GM10266 (cell line): ENCODE measurements around the gene MSRB3.

ENCODE experiments used
- DNase-seq: peaks from one replicate; pipeline ENCODE4 v3.0.0; 2012; ENCODE audit errors: extremely low spot score
- CTCF ChIP-seq: IDR thresholded peaks from 2 replicates; pipeline ENCODE4 v1.5.1; 2012; ENCODE audit warnings: mild to moderate bottlenecking, low read depth; ENCODE audit not compliant: control insufficient read depth, insufficient read depth; ENCODE audit errors: missing control alignments

MSRB3 gene

GRCh38 chr12:65278576-65279368 lies at the start of gene MSRB3:
Gene MSRB3 (plus strand): TSS chr12:65278683. CDS start chr12:65308580, 29,897 bp downstream.
- TF ChIP-seq CTCF = no peak
- peak; percentile 84 for DNase-seq

GRCh38 chr12:65229441-65229840 lies 49.0 kb upstream of the MSRB3 start:
- TF ChIP-seq CTCF = no peak
- no peak for DNase-seq

- peak; percentile 8 for DNase-seq
- TF ChIP-seq CTCF = peak; percentile 36
Observed at GRCh38 chr12:65232476-65233077, 45.9 kb upstream of the MSRB3 start.

GRCh38 chr12:65237153-65237552 lies 41.3 kb upstream of the MSRB3 start:
- TF ChIP-seq CTCF = no peak

GRCh38 chr12:65238609-65239008 lies 39.9 kb upstream of the MSRB3 start:
- TF ChIP-seq CTCF = no peak
- no peak for DNase-seq

More at GRCh38 chr12:65237153-65237552, 41.3 kb upstream of the MSRB3 start:
- DNase-seq = no peak

GRCh38 chr12:65248656-65249633 lies 29.5 kb upstream of the MSRB3 start:
- DNase-seq = no peak
- no peak for TF ChIP-seq CTCF

GRCh38 chr12:65252515-65252914 lies 26.0 kb upstream of the MSRB3 start:
- DNase-seq = no peak
- no peak for TF ChIP-seq CTCF
